GM12874 (cell line): ENCODE measurements around the gene RPP25.
A peak's percentile ranks its signal among the peaks of the same experiment; 100 is the strongest.

Experiments
- TF ChIP-seq, protein P1 (sequence below): IDR thresholded peaks from 2 replicates; pipeline ENCODE4 v1.5.1; 2011; ENCODE audit warnings: low read depth, mild to moderate bottlenecking, control low read depth, low read length, moderate library complexity; ENCODE audit not compliant: insufficient read depth

The RPP25 gene

GRCh38 chr15:74937590-74938371 lies 18.8 kb downstream of the RPP25 start, which contains the start of gene COX5A:
COX5A (minus strand) TSS chr15:74938073; CDS start chr15:74938014, 59 bp downstream.
- TF ChIP-seq, protein P1, sequence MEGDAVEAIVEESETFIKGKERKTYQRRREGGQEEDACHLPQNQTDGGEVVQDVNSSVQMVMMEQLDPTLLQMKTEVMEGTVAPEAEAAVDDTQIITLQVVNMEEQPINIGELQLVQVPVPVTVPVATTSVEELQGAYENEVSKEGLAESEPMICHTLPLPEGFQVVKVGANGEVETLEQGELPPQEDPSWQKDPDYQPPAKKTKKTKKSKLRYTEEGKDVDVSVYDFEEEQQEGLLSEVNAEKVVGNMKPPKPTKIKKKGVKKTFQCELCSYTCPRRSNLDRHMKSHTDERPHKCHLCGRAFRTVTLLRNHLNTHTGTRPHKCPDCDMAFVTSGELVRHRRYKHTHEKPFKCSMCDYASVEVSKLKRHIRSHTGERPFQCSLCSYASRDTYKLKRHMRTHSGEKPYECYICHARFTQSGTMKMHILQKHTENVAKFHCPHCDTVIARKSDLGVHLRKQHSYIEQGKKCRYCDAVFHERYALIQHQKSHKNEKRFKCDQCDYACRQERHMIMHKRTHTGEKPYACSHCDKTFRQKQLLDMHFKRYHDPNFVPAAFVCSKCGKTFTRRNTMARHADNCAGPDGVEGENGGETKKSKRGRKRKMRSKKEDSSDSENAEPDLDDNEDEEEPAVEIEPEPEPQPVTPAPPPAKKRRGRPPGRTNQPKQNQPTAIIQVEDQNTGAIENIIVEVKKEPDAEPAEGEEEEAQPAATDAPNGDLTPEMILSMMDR, result no peak

DNA sequence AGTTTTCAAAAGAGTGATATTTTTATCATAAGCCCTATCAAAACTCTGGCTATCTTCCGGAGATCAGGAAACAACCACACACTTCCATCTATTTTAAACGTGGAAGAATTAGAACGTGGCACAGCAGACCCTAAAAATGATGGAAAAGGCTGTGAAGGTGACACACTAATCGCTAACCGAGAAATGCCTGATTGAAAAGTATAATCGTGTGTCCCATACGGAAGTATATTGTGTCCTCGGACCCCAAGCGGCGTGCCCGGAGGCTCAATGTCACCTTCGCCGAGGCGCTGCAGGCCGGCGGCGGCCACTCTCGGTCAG lies 19.3 kb downstream of the RPP25 start:
- TF ChIP-seq, protein P1, result 0 out of 2 replicates have a peak, but pooled peaks have one; percentile 2

- TF ChIP-seq, protein P1, result no peak
Observed at GRCh38 chr15:74933573-74933972, 23.0 kb downstream of the RPP25 start.

GRCh38 chr15:74928771-74929198 lies 27.8 kb downstream of the RPP25 start:
- TF ChIP-seq, protein P1, result no peak

GRCh38 chr15:74924525-74924924 lies 32.0 kb downstream of the RPP25 start:
- TF ChIP-seq, protein P1, result no peak

DNA sequence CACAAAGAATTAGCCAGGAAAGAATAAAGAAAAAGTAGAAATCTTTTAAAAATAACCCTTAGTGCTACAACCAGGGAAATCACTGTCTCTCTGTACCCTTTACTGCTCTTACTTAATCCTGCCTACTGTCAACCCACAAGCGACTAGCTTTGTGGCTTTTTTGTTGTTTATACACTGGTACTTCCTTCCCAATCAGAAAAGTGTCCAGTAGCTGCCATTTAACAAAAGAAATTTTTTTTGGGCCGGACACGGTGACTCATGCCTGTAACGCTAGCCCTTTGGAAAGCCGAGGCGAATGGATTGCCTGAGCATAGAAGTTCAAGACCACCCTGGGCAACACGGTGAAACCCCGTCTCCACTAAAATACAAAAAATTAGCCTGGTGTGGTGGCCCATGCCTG lies 36.1 kb downstream of the RPP25 start:
- TF ChIP-seq, protein P1, result no peak

- TF ChIP-seq, protein P1, result no peak
Observed at GRCh38 chr15:74917676-74918075, 38.9 kb downstream of the RPP25 start.

DNA sequence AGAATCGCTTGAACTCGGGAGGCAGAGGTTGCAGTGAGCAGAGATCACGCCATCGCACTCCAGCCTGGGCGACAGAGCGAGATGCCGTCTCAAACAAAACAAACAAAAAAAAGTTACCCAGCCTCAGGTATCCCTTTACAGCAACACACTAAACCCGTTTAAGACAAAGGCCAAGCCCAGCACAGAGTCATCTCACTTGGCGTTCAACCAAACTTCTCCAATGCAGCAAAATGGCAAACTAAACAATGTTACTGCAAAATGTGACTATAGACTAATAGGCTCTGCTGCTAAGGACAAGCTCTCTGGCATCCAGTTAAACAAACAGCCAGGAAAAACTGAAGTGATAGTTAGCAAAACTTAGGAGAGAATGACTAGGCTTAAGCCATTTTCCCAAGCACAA lies 43.5 kb downstream of the RPP25 start:
- TF ChIP-seq, protein P1, result no peak
